ENCODE measurements around the gene CKAP4. TPM values are rescaled to one million over a fixed set of nuclear protein-coding genes. Genes with fewer than 3 reads are reported as not detected.

CKAP4 gene
- total RNA-seq, 1 experiment from 2014 or later = 62.4 TPM

- Histone ChIP-seq H2BK120ac (ENCODE audit: low read depth, low read length, poor library complexity, severe bottlenecking) (no peak overlapping the region), H2BK15ac (ENCODE audit: low read depth, low read length) (no peak overlapping the region), H2AK5ac (ENCODE audit: insufficient read length, low read length) (no peak overlapping the region), H4K8ac (replicated peaks; ENCODE audit: insufficient read length, low read depth, low read length) (no peak overlapping the region), H4K20me1 (ENCODE audit: control insufficient read depth, insufficient read depth, insufficient read length) (no peaks in the 10 kb centered on the region), H3K4me1 (ENCODE audit: insufficient read depth, low read length) (no peaks in the 10 kb centered on the region), H3K4ac (ENCODE audit: low read depth, low read length) (no peak overlapping the region), H2BK12ac (ENCODE audit: insufficient read length, low read depth, low read length) (no peak overlapping the region), H3T11ph (ENCODE audit: low read length) (no peak overlapping the region), H3K27ac (ENCODE audit: insufficient read length, low read depth, low read length) (no peak overlapping the region), H2BK20ac (ENCODE audit: low read depth, low read length, poor library complexity, severe bottlenecking) (no peak overlapping the region), H3K9me3 (ENCODE audit: control insufficient read depth, low read depth, low read length) (no peaks in the 10 kb centered on the region), H2AFZ (ENCODE audit: low read length) (no peak overlapping the region), H3K14ac (ENCODE audit: insufficient read depth, low read length) (no peak overlapping the region), H3K56ac (ENCODE audit: insufficient read length, low read depth, low read length) (no peak overlapping the region), H3K18ac (ENCODE audit: insufficient read length, low read depth, low read length) (no peak overlapping the region), H3K4me2 (ENCODE audit: insufficient read depth, insufficient read length, low read length) (no peak overlapping the region), H2BK5ac (ENCODE audit: insufficient read length, low read length) (no peak overlapping the region), H3K79me1 (ENCODE audit: insufficient read depth, low read depth, low read length, poor library complexity, severe bottlenecking) (no peaks in the 10 kb centered on the region), H3K23ac (ENCODE audit: insufficient read length, low read depth, low read length) (no peak overlapping the region), H3K27me3 (ENCODE audit: insufficient read depth, low read length) (no peaks in the 10 kb centered on the region), H3K9ac (ENCODE audit: extremely low read depth, insufficient read length, low read length) (no peak overlapping the region), H3K79me2 (ENCODE audit: insufficient read depth, low read length) (no peaks in the 10 kb centered on the region), H4K5ac (ENCODE audit: insufficient read length, low read depth, low read length) (no peak overlapping the region), H4K91ac (ENCODE audit: insufficient read length, low read depth, low read length) (no peak overlapping the region), H3K23me2 (ENCODE audit: insufficient read length, low read depth, low read length, poor library complexity, severe bottlenecking) (no peaks in the 10 kb centered on the region)
- peaks cover 2 to 3% of the 10 kb centered on the region in 2 experiments; a peak in 3 of 4 replicates for H3K4me1 Mint-ChIP-seq
- H3K9me3 Mint-ChIP-seq = no peaks in the 10 kb centered on the region
- H3K4me3 Mint-ChIP-seq = no peak overlapping the region
- peaks cover 2% of the 10 kb centered on the region for H3K27me3 Mint-ChIP-seq (ENCODE audit: low read depth)
- DNase-seq = no peak
- no CpG with 5 or more reads among the region's 7 CpGs for WGBS (ENCODE audit: extremely low coverage, insufficient read length, low lambda C conversion rate)
- H3K36me3 Mint-ChIP-seq (ENCODE audit: insufficient read depth in 1 of 3, low read depth in 3 of 3) = no peaks in the 10 kb centered on the region
- H3K27ac Mint-ChIP-seq = no peak overlapping the region; a peak in 1 of 7 replicates
- no peak for TF ChIP-seq CTCF (conservative IDR thresholded peaks at IDR 0.05)
These were observed 26.8 kb upstream of the CKAP4 start for GRCh38 chr12:106274575-106275121.

Measured in H9 (cell line).